GM18951 (cell line): Measurements from ENCODE around the gene CAND2.
"Not testable (repeated sequence)": the region's sequence is repeated elsewhere in the genome, so short reads cannot be mapped to it uniquely, and the experiment has no call there.

Experiments used
- POLR2A ChIP-seq: IDR thresholded peaks from 4 replicates; pipeline ENCODE4 v1.6.1; 2011; ENCODE audit warnings: mild to moderate bottlenecking; ENCODE audit not compliant: insufficient read length, insufficient read depth; ENCODE audit errors: extremely low read depth
- in situ Hi-C: fragments of 300-500 bp; cut with MboI; formaldehyde crosslinking; loops from one replicate; pipeline ENCODE4 v1.12.0; 2022; ENCODE audit warnings: low sequenced_read_pairs, mixed read lengths, inconsistent platforms; ENCODE audit not compliant: unreplicated experiment

The CAND2 gene

GRCh38 chr3:12759097-12759679 is 37.3 kb upstream of the CAND2 start, which contains the start of gene TMEM40:
TMEM40 (minus strand) TSS chr3:12759259; CDS start chr3:12749832, 9,427 bp downstream.
- in situ Hi-C loops, result no loop called here
- no peak for TF ChIP-seq POLR2A

GRCh38 chr3:12759693-12760565 is 36.6 kb upstream of the CAND2 start:
- in situ Hi-C loops, result no loop called here
- no peak for TF ChIP-seq POLR2A

GRCh38 chr3:12764171-12764776 is 32.2 kb upstream of the CAND2 start:
- TF ChIP-seq POLR2A, result no peak
- in situ Hi-C loops, result no loop called here

GRCh38 chr3:12766541-12766940 is 29.9 kb upstream of the CAND2 start:
- in situ Hi-C loops, result no loop called here
- TF ChIP-seq POLR2A, result no peak

GRCh38 chr3:12768579-12769527 is 27.6 kb upstream of the CAND2 start:
- no peak for TF ChIP-seq POLR2A
- in situ Hi-C loops, result no loop called here

GRCh38 chr3:12769761-12770160 is 26.7 kb upstream of the CAND2 start:
- TF ChIP-seq POLR2A, result no peak
- in situ Hi-C loops, result no loop called here

- in situ Hi-C loops, result no loop called here
- no peak for TF ChIP-seq POLR2A
Observed at GRCh38 chr3:12771236-12771635, 25.2 kb upstream of the CAND2 start.

GRCh38 chr3:12772462-12772861 is 24.0 kb upstream of the CAND2 start:
- TF ChIP-seq POLR2A, result no peak
- in situ Hi-C loops, result no loop called here

GRCh38 chr3:12773030-12773709 is 23.3 kb upstream of the CAND2 start:
- no peak for TF ChIP-seq POLR2A
- in situ Hi-C loops, result no loop called here

- in situ Hi-C loops, result no loop called here
- no peak for TF ChIP-seq POLR2A
Observed at GRCh38 chr3:12773710-12774086, 22.8 kb upstream of the CAND2 start.

GRCh38 chr3:12774619-12775018 is 21.9 kb upstream of the CAND2 start:
- in situ Hi-C loops, result no loop called here
- TF ChIP-seq POLR2A, result no peak

GRCh38 chr3:12775226-12775625 is 21.3 kb upstream of the CAND2 start:
- in situ Hi-C loops, result no loop called here
- TF ChIP-seq POLR2A, result no peak

GRCh38 chr3:12775970-12776369 is 20.5 kb upstream of the CAND2 start:
- in situ Hi-C loops, result not testable (repeated sequence)
